ENCODE data around the gene FIG4.
"Not testable (repeated sequence)": the region's sequence is repeated elsewhere in the genome, so short reads cannot be mapped to it uniquely, and the experiment has no call there.

Gene FIG4

DNA sequence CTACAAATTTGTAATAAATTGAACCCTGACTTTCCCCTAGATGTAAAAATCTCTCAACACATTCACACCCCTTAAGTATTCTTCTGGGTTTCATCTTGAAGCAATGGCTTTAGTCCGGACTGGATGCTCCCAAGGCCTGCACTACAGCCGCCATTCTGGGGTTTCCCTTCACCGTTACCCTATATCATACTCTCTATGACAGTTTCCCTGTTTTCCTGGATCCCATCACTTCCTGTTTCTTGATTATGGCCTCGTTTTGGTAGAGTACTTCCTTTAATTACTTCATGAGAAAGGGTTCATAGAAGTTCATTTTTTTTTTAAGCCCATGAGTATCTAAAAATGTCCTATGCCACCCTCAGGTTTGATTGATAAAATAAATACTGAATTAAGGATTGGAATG lies 11.7 kb downstream of the FIG4 start:
- DNase-seq (ENCODE audit: low read depth) = no peak

DNA sequence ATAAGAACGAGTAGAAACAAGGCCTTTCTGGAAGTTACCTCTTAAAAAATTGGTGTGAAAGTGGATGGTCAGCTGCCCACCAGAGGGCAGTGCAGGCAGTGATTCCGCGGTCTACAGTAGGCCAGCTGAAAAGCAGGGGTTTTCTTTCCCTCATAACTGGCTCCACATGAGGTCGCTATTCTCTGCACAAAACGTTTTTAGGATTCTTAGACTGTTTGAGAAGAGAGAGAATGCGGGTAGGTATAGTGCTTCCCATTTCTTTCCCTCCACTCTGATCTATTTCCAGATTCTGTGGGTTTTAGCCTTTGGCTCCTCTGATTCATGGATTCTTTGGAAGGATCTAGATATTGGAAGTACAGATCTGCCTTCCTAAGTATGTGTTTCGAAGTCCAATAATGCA lies 14.2 kb downstream of the FIG4 start:
- DNase-seq (ENCODE audit: low read depth) = peak; percentile 88

GRCh38 chr6:109706513-109706912 lies 15.4 kb downstream of the FIG4 start:
- DNase-seq (ENCODE audit: low read depth) = no peak

DNA sequence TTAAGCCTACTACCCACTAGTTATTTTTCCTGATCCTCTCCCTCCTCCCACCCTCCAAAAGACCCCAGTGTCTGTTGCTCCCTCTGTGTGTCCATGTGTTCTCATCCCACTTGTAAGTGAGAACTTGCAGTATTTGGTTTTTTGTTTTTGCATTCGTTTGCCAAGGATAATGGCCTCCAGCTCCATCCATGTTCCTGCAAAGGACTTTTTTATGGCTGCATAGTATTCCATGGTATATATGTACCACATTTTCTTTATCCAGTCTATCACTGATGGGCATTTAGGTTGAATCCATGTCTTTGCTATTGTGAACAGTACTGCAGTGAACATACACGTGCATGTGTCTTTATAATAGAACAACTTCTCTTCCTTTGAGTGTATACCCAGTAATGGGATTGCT lies 17.0 kb downstream of the FIG4 start:
- DNase-seq (ENCODE audit: low read depth) = not testable (repeated sequence)

- DNase-seq (ENCODE audit: low read depth) = no peak
Observed at GRCh38 chr6:109713097-109713496, 22.0 kb downstream of the FIG4 start.

DNA sequence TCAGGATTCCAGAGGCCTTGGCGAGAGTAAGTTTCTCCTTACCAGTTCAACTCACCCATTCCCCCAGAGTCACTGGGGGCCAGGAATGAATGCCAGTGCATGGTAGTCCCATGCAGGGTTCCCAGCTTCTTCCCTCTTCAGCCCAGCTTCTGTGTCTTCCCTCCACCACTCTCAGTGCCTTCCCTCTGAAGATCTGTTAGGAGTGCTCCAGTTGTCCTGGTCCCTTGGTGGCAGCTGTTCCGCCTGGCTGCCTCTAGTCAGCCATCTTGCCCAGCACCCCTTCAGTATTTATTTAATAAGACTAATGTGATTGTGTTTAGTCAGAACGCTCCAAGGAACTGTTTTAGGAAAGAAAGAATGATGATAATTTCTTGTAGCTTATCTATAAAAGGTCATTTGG lies 23.1 kb downstream of the FIG4 start:
- DNase-seq (ENCODE audit: low read depth) = no peak

DNA sequence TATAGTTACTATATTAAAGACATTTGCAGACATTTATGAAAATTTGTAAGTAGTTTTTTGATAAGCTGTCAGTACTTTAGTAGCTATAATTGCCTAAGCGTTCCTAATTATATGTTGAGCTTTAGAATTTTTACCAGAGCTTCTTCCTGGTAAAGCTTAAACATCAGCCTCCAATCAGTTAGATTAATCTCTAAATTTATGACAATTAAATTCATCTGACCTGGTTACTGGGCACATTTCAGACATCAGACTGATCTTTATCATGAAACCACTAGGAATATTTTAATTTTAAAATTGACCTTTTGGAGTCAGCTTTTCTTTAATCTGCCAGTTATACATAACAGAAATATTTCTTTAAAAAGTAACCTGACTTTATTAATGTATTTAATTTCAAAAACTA lies 23.5 kb downstream of the FIG4 start:
- no peak for DNase-seq (ENCODE audit: low read depth)

- peak; percentile 55 for DNase-seq (ENCODE audit: low read depth)
Observed at GRCh38 chr6:109715616-109716015, 24.5 kb downstream of the FIG4 start.

DNA sequence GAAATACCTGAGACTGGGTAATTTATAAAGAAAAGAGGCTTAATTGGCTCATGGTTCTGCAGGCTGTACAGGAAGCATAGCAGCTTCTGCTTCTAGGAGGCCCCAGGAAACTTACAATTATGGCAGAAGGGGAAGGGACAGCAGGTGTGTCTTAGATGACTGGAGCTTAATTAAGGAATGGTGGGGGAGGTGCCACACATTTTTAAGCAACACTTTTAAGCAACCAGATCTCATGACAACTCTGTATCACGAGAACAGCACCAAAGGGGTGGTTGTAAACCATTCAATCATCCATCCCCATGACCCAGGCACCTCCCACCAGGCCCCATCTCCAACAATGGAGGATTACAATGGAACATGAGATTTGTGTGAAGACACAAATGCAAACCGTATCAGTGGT lies 26.9 kb downstream of the FIG4 start:
- DNase-seq (ENCODE audit: low read depth) = no peak

DNA sequence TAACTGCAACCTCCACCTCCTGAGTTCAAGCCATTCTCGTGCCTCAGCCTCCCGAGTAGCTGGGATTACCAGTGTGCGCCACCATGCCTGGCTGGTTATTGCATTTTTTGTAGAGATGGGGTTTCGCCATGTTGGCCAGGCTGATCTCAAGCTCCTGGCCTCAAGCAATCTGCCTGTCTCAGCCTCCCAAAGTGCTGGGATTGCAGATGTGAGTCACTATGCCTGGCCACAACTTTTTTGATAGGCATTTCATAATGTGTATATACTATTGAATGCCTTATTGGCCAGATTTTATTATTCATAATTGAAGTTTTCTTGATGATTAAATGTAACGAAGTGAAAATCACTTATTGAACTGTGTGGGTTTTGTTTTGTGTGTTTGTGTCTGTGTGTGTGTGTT lies 27.9 kb downstream of the FIG4 start:
- peak; percentile 39 for DNase-seq (ENCODE audit: low read depth)

DNA sequence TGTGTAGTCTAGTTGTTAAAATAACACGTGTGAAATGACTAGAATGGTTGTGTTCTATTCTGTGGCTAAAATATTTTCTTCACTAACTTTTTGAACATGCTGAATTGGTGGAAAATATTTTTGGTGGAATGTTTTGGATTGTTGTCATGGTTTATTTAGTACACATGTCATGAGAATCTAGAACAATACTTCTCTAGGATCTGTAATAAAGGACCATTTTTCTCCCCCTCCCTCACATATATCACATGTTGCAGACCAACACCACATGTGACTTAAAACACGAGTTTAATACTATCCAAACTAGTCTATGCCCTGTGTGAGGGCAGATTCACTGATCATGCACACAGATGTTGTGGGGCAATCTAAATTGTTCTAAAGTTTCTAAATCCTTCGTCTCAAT lies 29.2 kb downstream of the FIG4 start:
- peak; percentile 44 for DNase-seq (ENCODE audit: low read depth)

- no peak for DNase-seq (ENCODE audit: low read depth)
Observed at GRCh38 chr6:109722011-109722410, 30.9 kb downstream of the FIG4 start.

DNA sequence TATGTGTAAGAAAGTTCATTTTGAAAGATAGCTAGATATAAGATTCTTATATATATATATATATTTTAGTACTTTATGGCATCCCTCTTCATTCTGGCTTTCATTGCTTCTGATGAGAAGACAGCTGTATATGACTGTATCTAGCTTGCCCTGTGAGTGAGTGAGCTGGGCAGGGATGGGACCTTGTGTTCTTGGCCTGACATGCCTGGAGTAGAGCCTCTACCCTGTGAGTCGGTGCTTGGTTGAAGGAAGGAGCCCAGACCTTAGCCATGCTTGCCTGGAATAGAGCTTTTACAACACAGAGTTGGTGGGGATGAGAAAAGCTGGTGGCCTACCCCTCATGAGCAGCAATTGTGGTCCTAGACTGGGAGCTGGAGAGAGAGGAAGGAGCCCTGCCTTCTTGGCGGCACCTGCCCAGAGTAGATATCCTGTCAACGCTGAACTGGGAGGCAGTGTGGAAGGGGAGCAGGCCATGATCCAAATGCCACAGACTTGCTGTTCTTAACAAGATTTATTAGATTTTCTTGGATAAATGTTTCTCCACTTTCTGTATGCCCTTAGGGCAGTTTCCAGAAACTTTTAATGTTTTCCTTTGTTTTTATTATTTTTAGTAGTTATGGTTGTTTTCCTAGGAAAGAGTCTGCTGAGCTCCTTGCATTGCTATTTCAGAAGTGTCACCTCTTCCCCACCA lies 31.6 kb downstream of the FIG4 start:
- peak; percentile 55 for DNase-seq (ENCODE audit: low read depth)

GRCh38 chr6:109725250-109725649 lies 34.2 kb downstream of the FIG4 start:
- DNase-seq (ENCODE audit: low read depth) = not testable (repeated sequence)

- DNase-seq (ENCODE audit: low read depth) = no peak
Observed at GRCh38 chr6:109736273-109737025, 45.4 kb downstream of the FIG4 start.

DNA sequence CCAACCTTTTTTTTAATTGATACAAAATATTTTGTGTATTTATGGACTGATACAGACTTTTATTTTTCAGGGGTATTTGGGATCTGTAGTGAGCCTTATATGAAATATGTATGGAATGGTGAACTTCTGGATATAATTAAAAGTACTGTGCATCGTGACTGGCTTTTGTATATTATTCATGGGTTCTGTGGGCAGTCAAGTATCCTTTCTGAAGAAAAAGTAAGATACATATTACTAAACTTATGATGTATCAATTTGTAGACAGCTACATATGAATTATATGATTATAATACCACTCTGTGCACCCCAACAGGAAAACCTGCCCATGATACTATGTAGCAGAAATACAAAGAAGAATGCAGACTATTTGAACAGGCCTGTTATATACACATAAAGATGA lies 47.2 kb downstream of the FIG4 start:
- peak; percentile 53 for DNase-seq (ENCODE audit: low read depth)

DNA sequence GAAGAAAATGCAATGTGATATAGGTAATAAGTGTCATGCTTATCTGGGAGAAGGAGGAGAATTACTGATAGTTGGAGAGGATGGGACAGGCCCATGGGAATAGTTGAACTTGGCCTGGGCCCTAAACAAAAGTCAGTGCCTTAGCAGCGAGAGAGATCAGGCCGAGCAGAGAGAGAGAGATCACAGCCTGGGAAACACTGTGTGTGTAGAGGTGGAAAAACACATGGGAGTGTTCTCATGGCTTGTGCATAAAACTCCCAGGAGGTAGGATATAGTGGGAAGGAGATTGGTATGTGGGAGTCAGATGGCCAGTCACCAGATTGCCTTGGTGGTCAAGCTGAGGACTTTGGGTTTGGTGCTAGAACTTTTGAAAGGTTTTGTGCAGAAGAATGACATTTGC lies 47.6 kb downstream of the FIG4 start:
- peak; percentile 21 for DNase-seq (ENCODE audit: low read depth)

DNA sequence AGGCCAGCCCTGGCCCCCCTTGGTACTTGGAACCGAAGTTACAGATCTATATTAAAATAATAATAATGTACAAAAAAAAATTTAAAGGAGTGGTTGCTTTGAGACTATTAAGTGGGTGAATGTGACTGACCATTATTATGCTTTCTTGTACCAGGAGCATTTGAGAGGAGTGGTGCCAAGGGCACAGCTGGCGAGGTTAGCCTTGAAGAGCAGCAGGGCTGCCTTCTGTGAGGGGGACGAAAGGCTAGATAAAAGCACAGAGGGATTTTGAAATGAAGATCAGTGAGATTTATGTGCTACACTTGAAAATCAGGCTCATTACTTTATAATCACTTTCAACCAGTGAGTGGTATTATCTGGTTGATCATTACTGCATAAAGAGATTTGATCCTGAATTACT lies 48.6 kb downstream of the FIG4 start:
- no peak for DNase-seq (ENCODE audit: low read depth)

DNA sequence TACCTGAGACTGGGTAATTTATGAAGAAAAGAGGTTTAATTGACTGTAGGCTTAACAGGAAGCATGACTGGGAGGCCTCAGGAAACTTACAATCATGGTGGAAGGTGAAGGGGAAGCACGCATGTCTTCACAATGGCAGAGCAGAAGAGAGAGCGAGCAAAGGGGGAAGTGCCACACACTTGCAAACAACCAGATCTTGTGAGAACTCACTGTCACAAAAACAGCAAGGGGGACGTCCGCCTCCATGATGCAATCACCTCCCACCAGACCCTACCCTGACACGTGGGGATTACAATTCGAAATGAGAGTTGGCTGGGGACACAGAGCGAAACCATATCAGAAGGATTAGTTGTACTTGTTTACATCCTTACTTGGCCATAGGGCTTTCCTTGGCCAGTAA lies 49.7 kb downstream of the FIG4 start:
- DNase-seq (ENCODE audit: low read depth) = no peak

DNA sequence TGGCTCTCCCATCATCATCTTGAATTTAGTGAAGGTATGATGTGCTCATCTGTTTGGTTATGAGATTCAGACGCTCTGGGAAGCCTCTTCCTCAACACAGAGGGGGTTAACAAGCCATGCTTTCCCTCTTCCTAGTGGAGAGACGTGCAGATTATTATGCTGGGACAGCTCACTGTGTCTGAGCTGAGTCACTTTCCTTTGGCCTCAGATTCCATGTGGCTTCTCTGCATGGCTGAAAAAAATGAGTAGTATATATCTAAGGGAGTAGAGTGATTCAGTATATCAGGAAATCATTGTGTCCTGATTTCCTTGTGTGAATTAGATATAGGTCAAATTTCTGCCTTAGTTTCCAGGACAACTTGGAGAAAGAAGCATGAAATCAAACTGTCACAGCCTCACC lies 52.6 kb downstream of the FIG4 start:
- peak; percentile 87 for DNase-seq (ENCODE audit: low read depth)

GRCh38 chr6:109744779-109745178 lies 53.7 kb downstream of the FIG4 start:
- not testable (repeated sequence) for DNase-seq (ENCODE audit: low read depth)

DNA sequence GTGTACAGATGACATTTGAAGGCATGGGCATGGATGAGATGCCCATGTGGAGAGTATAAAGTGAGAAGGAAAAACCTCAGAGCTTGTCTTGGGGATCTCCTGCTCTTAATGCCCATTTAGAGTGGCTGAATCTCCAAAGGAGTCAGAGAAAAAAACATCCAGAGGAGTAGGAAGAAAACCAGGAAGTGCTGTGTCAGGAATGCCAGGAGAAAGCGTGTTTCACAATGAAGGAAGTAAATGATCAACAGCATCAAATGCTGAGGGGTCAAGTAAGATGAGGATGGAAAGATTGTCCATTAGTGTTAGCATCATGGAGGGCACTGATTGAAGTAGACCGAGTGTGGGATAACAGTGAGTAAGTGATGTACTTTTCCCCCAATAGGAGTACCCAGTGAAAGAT lies 56.1 kb downstream of the FIG4 start:
- no peak for DNase-seq (ENCODE audit: low read depth)

- DNase-seq (ENCODE audit: low read depth) = no peak
Observed at GRCh38 chr6:109759098-109759955, 68.2 kb downstream of the FIG4 start.
